Astrocyte of the hippocampus (primary cell): ENCODE data around the gene ADK.
A peak's percentile ranks its signal among the peaks of the same experiment; 100 is the strongest.
"Not testable (repeated sequence)": the region's sequence is repeated elsewhere in the genome, so short reads cannot be mapped to it uniquely, and the experiment has no call there.

Experiments
- DNase-seq: peaks from one replicate; pipeline ENCODE4 v3.0.0; 2011; ENCODE audit warnings: low read depth, low spot score

The ADK gene

GRCh38 chr10:74145133-74145532 is 5.9 kb upstream of the ADK start:
- peak; percentile 86 for DNase-seq

- not testable (repeated sequence) for DNase-seq
Observed at GRCh38 chr10:74146980-74147379, 4.0 kb upstream of the ADK start.

GRCh38 chr10:74150204-74150989 is 624 bp upstream of the ADK start, which contains the start of gene AP3M1:
TSS of gene AP3M1 (minus strand) at chr10:74150828. CDS start at chr10:74138379, 12,449 bp downstream.
- DNase-seq: no peak

GRCh38 chr10:74151879-74152722 is 1.1 kb downstream of the ADK start:
- no peak for DNase-seq

- DNase-seq: peak; percentile 35
Observed at GRCh38 chr10:74153123-74153522, 2.1 kb downstream of the ADK start.

- no peak for DNase-seq
Observed at GRCh38 chr10:74153676-74154075, 2.7 kb downstream of the ADK start.

GRCh38 chr10:74156919-74157289 is 5.9 kb downstream of the ADK start:
- peak; percentile 49 for DNase-seq

GRCh38 chr10:74160013-74160412 is 9.0 kb downstream of the ADK start:
- no peak for DNase-seq

- no peak for DNase-seq
Observed at GRCh38 chr10:74163319-74164068, 12.5 kb downstream of the ADK start.

GRCh38 chr10:74164716-74165529 is 13.9 kb downstream of the ADK start:
- no peak for DNase-seq

- peak; percentile 26 for DNase-seq
Observed at GRCh38 chr10:74165530-74165901, 14.5 kb downstream of the ADK start.

GRCh38 chr10:74167443-74167842 is 16.4 kb downstream of the ADK start:
- DNase-seq: no peak

- DNase-seq: no peak
Observed at GRCh38 chr10:74171625-74172024, 20.6 kb downstream of the ADK start.

GRCh38 chr10:74174521-74174920 is 23.5 kb downstream of the ADK start:
- no peak for DNase-seq

GRCh38 chr10:74175510-74176379 is 24.7 kb downstream of the ADK start:
- no peak for DNase-seq

- peak; percentile 97 for DNase-seq
Observed at GRCh38 chr10:74176380-74177139, 25.5 kb downstream of the ADK start.

- DNase-seq: peak; percentile 51
Observed at GRCh38 chr10:74177140-74177677, 26.2 kb downstream of the ADK start.

GRCh38 chr10:74178042-74178791 is 27.2 kb downstream of the ADK start:
- DNase-seq: no peak
